Stimulated activated CD4-positive, alpha-beta T cell treated with anti-CD3 and anti-CD28 coated beads, TNF-alpha, amount 100 ng/mL, for 24 hours (primary cell): ENCODE data around the gene SCFD2.
"Not testable (repeated sequence)": the region's sequence is repeated elsewhere in the genome, so short reads cannot be mapped to it uniquely, and the experiment has no call there.

Experiments used
- DNase-seq, 3 experiments: peaks; one replicate each; pipeline ENCODE4 v3.0.0-alpha.2; 2020; ENCODE audit warnings: low read depth in 3 of 3

The SCFD2 gene

DNA sequence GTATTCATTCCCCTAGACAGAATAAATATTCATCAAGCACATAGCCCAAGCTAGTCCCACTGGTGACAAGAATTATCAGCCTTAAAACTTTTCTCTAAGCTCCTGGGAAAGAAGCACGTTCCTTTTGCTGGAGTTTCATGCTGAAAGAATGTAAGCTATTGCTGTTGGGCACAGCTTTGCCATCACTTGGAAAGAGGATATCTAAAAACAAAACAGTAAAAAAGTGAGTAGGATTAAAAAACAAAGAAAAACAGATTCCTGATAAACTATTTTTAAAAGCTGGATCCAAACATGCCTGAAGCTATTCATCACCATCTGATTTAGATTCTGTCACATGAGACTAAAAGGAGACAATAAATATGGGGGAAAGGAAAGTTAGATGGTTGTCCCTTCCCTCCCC is 176.8 kb downstream of the SCFD2 start:
- DNase-seq: no peak

DNA sequence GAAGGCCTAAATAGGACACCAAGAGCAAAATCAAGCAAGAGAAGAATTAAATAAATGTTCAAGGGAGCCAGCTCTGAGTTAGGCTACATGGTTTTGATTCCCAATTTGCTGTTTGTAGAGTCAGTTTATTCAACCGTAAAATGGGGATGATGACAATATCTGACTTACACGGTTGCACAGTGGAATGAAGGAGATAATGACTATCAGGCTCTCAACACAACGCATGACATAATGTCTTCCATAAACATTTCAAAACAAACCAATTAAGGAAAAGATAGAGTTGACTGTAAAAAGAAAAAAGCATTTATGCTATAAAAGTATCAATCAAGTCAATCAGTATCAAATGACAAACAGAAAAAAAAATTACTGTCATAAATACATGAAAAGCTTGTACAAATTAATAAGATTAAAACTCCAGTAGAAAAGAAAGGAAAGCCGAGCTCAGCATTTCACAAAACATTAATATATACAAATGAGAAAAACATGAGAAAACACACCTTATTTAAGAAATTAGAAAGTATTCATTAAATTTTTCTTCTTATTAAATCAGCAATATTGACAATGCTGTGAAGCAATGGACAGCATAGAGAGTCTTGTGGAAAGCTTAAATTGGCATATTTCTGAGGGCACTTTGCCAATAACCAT is 179.0 kb downstream of the SCFD2 start:
- DNase-seq: no peak

DNA sequence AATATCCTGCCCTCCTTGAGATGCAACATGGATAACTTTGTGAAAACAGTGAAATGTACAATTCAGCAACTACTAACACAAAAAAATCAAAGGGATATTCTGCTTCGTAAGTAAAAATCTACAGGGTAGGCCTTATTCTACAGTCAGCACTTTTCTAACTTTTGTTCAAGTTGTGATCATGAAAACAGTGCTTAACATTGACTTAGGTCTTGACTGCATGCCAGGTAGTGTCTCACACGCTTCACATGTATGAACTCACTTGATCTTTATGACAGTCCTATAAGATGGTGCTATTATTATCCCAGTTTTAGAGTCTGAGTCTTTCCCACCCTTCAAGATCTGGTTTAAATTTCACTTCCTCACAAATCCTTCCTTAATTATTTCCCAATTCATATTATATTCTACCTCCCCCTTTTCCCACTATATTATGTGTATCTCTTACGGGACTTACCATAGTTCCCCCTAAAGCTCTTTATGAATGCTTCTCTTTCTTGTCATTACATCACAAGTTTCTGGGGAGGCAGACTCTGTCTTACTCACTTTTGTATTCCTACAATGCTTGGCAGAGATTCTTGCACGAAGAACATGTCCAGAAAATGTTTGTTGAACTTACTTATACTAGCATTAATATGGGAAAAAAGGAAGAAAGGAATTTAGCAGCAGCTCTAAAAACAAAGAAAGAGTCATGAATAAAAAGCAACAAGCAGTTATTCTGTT is 179.8 kb downstream of the SCFD2 start:
- no peak for DNase-seq

DNA sequence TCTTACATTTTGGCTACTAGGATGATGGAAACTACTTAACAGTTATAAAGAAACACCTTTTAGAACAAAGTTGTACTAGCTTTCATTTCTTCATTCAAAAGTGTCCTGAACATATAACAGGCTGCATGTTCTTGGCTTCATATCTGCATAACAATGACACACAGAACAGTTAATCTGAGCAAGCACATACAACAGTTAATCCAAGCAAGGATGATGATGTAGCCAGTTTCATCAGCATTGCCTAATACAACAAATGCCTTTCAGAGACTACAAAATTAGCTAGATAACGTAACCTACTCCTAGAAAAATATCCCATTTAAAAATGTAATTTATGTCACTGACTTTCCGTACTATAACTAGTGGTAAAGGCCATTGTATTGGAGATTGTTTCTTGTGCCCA is 182.1 kb downstream of the SCFD2 start:
- no peak for DNase-seq

DNA sequence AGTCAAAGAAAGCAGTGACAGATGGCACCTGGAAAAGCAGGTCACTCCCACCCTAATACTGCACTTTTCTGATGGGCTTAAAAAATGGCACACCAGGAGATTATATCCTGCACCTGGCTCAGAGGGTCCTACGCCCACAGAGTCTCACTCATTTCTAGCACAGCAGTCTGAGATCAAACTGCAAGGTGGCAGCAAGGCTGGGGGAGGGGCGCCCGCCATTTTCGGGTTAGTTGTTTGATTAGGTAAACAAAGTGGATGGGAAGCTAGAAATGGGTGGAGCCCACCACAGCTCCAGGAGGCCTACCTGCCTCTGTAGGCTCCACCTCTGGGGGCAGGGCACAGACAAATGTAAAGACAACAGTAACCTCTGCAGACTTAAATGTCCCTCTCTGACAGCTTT is 188.1 kb downstream of the SCFD2 start:
- not testable (repeated sequence) for DNase-seq

DNA sequence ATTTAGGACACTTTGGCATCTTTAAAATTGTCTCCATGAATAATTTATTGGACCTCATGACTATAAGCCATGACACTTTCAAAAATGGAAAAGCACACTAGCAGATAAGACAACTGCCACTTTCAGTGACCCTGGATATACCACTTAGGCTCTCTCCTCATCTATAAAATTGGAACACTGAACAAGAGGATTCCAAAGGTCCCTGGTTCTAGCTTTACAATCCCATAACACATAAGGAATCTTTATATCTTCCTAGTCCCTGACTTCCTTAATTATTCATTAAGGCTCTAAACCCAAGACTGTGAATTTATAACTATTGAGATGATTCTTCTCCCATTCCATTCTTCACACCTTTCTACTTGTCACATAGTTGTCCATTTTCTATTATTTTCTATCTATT is 190.2 kb downstream of the SCFD2 start:
- DNase-seq: no peak

DNA sequence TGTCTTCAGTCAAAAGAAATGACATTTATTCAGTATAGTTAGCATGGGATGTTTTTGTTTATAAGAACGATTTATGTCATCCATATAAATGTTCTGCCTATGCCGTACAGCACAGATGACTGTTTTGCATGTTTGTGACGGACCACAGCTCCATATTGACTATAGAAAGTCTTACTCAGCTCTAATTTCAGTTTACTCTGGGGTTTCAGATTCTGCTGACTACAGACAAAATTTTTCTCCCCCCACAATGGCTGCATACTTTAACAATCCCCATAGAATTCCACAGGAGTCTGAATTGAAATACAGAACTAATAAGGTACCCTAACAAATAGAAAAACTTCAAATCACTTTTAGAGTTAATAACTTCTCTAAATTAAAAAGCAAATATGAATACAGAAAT is 191.0 kb downstream of the SCFD2 start:
- no peak for DNase-seq

DNA sequence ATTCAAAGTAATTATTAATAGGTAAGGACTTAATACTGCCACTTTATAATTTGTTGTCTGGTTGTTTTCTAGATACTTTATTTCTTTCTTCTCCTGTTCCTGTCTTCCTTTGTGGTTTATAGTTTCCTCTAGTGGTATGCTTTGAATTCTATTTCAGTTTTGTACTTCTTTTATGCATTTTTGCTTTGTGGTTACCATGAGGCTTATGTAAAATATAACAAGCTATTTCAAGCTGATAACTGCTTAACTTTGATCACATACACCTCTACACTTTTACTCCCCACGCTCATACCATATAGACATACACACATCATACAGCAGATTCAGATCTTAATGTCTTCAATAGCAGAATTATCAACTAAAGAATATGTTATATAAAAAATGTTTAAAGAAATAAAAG is 192.3 kb downstream of the SCFD2 start:
- no peak for DNase-seq

DNA sequence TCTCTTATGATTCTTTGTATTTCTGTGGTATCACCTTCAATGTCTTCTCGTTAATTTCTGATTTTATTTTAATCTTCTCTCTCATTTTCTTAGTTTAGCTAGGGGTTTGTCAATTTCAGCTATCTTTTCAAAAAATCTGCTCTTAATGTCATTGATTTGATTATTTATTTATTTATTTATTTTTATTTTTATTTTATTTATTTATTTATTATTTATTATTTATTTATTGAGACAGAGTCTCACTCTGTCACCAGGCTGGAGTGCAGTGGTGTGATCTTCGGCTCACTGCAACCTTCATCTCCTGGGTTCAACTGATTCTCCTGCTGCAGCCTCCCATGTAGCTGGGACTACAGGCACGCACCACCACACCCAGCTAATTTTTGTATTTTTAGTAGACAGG is 194.1 kb downstream of the SCFD2 start:
- no peak for DNase-seq

DNA sequence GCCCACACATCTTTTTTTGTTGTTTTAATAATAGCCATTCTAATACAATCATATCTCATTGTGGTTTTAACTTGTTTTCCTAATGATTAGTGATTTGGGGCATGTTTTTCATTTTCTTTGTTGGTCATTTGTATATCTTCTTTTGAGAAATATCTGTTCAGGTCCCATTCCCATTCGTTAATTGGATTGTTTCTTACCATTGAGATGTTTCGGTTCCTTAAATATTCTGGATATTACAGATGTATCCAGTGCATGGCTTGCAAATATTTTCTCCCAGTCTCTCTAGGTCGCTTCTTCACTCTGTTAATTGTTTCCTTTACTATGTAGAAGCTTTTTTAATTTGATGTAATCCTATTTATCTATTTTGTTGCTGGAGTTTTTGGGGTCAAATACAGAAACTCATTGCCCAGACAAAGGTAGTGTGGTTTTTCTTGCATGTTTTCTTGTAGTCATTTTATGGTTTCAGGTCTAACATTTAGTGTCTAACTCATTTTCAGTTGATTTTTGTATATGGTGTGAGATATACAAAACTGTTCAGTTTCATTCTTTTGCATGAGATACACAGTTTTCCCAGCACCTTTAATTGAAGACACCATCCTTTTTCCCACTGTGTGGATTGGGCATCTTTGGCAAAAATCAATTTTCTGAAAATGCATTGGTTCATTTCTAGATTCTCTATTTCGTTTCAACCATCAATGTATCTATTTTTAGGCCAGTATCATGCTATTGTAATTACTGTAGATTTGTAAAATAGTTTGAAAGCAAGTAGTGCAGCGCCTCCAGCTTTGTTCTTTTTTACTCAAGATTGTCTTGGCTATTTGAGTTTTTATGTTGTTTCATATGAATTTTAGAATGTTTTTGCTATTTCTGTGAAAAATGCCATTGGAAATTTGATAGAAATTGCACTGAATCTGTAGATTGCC is 195.9 kb downstream of the SCFD2 start:
- DNase-seq: no peak

DNA sequence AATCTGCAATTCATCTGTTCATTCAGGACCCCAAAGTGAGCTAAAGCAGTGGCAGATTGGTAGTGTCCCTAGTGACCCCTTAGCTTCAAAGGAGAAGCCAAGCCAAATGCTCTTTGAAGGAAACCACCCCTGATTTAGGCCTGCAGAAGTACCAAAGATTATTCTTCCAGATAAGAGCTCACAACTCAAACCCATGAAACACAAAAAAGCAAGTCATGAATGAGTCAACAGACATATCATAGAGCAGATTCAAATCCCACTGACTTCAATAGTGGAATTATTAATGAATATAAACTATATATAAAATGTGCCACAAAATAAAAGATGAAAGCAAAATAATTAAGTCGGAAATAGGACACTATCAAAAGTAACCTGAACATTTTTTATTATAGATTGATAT is 197.6 kb downstream of the SCFD2 start:
- no peak for DNase-seq

DNA sequence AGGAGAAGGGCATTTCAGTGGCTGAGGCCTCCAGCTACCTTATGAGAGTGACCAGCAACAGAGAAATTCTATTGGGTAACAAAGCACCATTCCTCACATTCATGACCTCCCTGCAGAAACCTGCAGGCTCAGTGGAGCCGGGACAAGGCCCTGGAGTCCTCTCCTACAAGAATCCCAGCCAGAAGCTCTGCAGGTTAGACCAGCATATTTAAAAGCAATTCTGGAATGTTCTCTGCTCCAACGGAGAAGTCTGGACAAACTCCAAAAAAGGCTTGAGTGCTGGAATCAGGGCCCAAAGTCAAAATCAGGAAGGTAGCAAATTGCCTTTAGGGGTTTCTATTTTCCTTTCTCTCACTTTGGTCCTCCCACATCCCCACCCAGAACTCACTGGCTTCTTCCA is 202.9 kb downstream of the SCFD2 start:
- DNase-seq: no peak

DNA sequence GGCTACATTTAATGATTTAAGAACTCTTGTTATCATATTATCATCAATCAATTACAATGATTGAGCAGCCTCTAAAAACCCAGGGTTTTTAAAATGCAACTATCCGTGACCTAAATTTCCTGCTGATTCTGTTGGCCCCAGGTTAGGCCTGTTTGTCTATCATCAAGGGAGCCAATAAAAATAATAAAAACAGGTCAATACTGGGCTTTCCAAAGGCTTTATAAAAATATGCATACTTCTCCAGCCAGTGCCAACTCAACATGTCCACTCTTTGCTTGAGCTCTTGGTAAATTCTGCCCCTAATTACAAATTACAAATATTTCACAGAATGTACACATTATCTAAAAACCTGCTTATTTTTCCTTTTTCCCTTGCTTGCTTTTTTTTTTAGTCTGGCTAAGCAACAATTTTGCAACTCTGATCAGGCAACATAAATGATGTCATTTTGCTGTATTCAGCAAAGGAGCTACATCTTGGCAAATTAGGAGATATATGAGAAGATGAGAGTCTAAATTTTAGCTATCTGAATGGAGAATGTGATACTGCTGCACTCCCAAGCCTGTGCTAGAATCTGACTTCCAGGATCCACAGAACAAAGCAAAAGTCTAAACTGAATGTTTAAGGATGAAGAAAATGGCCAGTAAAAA is 204.0 kb downstream of the SCFD2 start:
- DNase-seq: no peak

DNA sequence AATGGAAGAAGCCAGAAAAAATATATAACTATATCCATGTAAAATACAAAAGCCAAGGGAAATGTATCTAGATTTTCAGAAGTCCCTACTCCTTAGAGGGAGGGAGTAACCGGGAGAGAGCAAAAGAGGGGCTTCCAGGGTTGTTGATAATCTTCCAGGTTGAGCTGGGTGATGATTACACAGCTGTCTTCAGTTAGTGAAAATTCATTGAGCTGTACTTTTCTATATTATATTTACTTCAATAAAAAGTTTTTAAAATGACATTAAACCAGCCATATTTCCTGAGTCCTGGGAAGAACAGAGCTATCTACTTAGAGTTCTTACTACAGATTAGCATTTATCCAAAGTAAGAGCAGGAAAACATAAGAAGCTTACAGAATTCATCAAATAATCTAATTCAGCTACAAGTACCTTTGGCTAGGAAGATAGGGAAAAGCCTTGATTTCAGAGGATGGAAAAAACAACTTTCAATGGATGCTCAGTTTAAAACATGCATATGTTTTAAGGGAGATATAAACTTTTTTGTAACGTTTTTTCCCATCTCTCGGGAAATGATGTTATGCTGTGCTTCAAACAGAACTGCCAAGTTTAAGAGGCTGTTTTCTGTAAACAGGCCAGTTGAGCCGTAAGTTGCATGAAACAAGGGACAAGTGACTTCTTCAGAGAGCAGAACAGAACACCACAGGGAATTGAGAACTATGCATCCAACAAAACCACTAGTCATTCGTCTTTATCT is 204.6 kb downstream of the SCFD2 start:
- no peak for DNase-seq

DNA sequence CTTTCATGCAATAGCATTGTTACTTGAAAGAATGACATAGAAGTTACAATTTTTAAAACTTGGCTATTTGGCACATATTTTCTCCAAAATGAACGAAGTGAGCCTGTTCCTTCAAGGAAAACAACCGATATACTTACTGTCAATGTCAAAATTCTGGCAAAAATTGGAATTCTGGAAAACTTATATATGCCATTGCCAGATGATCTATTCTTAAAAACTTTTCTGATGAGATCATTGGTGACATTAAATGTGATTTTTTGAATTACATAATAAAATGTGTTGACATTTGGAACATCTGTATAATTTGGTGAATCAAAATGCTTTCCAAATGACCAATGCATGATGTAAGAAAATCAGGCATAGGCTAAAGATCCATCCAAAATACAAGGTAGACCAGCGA is 209.0 kb downstream of the SCFD2 start:
- DNase-seq: no peak

DNA sequence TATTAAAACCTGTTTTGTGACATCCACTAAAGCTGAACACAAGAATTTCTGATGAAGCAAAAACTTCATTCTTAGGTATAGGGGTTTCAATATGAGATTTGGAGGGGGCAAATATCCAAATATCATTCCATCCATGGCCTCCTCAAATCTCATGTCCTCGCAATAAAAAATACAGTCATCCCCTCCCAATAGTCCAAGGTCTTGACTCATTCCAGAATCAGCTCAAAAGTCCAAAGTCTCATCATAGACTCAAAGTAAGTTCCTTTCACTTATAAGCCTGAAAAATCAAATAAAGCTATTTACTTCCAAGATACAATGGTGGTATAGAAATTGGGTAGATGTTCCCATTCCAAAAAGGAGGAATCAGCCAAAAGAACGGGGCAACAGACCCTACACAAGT is 213.4 kb downstream of the SCFD2 start:
- DNase-seq: no peak

DNA sequence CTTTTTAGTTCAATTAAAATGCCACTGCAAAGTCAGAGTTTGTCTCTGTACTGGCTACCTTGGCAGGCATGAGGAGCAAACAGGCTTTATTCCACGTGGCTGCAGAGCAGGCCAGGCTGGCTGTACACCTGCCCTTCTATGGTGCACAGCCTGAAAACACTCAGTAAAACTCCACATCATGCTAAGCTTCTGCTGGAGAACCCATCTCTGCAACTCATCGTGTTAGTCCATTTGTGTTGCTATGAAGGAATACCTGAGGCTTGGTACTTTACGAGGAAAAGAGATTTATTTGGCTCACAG is 214.4 kb downstream of the SCFD2 start:
- DNase-seq: no peak

DNA sequence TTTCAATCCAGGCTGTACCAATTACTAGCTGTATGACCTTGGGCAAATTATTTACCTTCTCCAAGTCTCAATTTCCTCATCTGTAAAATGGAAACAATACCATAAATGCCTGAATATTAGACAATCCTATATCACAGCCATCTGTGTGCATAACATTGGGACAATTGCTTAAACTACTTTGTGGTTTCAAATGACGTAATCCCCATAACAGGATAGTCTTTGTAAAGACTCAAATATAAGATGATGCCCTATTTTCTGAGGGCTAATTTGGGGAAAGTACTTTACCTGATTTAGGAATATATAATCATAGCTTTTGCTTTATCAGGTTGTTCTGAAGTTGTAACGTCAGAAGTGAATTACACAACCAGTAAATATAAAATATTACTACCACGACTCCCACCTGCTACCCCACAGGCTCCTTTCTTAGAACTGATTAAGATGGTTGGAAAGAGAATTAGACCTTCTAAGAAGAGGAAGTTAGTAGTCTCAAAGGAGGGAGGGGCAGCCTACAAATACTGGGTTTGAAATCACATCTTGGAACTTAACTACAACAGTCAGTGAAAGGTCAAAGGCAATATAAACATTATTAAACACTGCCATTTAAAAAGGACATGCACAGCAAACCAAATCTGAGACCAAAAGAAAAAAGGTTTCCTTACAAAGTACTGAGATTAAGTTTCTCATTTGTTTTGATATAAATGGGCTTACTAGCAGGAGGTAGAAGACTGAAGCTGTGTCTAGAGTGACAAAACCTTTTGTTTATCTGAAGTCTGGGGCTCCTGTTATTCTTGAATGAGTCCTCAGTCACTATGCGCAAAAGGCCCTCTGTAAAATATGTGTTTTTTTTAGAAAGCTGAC is 215.0 kb downstream of the SCFD2 start:
- DNase-seq: no peak

DNA sequence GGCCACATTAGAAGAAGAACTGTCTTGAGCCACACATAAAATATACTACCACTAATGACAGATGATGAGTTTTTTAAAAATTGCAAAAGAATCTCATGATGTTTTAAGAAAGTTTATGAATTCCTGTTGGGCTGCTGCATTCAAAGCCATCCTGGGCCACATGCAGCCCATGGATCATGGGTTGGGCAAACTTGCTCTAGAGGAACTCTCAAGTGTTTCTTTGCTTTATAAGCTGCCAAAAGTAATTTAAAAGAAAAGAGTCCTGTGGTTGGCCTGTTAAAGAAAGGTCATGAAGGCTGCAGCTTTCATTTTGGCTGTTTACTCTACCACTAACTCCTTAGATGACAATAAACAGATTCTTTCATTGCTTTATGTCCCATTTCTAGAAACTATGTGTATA is 218.2 kb downstream of the SCFD2 start:
- no peak for DNase-seq

DNA sequence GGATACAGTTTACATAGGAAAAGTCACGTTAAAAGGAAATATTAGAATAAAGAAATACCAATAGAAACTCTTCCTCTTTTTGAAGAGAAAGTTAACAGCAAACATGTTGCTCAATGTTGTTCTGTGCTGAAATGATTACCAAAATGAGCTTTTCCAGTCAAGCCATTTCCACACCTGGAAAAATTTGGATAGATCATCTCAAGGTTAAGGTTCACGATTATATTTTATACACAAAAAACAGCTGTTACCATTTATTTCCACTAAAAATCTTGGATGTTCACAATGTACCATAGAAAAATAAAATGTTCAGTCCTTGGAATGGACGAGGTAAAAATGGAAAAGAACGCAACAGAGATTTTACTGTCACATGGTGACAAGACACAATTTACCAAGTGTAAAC is 218.7 kb downstream of the SCFD2 start:
- no peak for DNase-seq

DNA sequence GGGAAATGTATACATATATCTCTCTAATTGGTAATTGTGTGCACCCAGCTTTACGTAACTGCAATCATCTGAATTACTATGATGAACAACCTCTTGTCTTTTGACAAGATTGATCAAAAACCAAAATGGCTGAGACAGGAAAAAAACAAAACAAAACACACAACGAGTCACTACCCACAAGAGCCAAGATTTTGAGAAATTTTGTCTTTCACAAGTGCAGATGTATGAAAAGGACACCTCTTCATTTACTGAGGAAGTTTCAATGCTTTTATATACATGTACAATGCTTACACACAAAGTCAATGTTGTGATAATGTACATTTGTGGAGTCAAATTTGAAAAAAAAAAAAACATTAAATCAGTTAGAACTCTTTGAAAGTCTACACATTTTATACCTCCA is 224.6 kb downstream of the SCFD2 start:
- no peak for DNase-seq
